ENCODE data around the gene ASS1.

ASS1 gene

GRCh38 chr9:130537346-130538050 is 92.7 kb downstream of the ASS1 start:
- DNase-seq, result no peak

- no peak for DNase-seq
Observed at GRCh38 chr9:130539420-130540223, 94.9 kb downstream of the ASS1 start.

GRCh38 chr9:130541533-130541932 is 96.8 kb downstream of the ASS1 start:
- DNase-seq, result no peak

GRCh38 chr9:130542038-130542437 is 97.3 kb downstream of the ASS1 start:
- no peak for DNase-seq

GRCh38 chr9:130542457-130543228 is 97.9 kb downstream of the ASS1 start:
- no peak for DNase-seq

GRCh38 chr9:130543368-130543767 is 98.6 kb downstream of the ASS1 start:
- DNase-seq, result no peak

- no peak for DNase-seq
Observed at GRCh38 chr9:130543859-130544258, 99.1 kb downstream of the ASS1 start.

- no peak for DNase-seq
Observed at GRCh38 chr9:130544364-130544763, 99.6 kb downstream of the ASS1 start.

- DNase-seq, result no peak
Observed at GRCh38 chr9:130548103-130548502, 103.3 kb downstream of the ASS1 start.

GRCh38 chr9:130549093-130549735 is 104.5 kb downstream of the ASS1 start:
- DNase-seq, result no peak
